RWPE2 (cell line): ENCODE results near the gene RICTOR.
"Not testable (repeated sequence)": the region's sequence is repeated elsewhere in the genome, so short reads cannot be mapped to it uniquely, and the experiment has no call there.

ENCODE experiments used
- ATAC-seq: fragments of 200-7000 bp; cut with Tn5 transposase; 3 replicates; pipeline ENCODE4 v1.9.1; 2021; ENCODE audit warnings: low read depth
- DNase-seq: peaks from one replicate; pipeline ENCODE4 v3.0.0-alpha.2; 2020; ENCODE audit warnings: low spot score
- H3K27ac ChIP-seq: fragments of 450-650 bp; 2 replicates; pipeline ENCODE4 v1.5.1; 2017; ENCODE audit warnings: mild to moderate bottlenecking; ENCODE audit not compliant: poor library complexity, severe bottlenecking
- H3K27me3 ChIP-seq: fragments of 250-450 bp; sonication (Bioruptor Pico); 2 replicates; pipeline ENCODE4 v1.5.1; 2021; ENCODE audit warnings: mild to moderate bottlenecking, moderate library complexity; ENCODE audit not compliant: insufficient read depth, poor library complexity, severe bottlenecking
- H3K36me3 ChIP-seq: fragments of 250-450 bp; sonication (Bioruptor Pico); 2 replicates; pipeline ENCODE4 v1.5.1; 2020; ENCODE audit warnings: low read depth, mild to moderate bottlenecking, moderate library complexity
- H3K4me1 ChIP-seq: fragments of 250-450 bp; sonication (Bioruptor Pico); 2 replicates; pipeline ENCODE4 v1.5.1; 2021; ENCODE audit warnings: mild to moderate bottlenecking, moderate library complexity; ENCODE audit not compliant: insufficient read depth, poor library complexity, severe bottlenecking
- H3K4me3 ChIP-seq: fragments of 250-450 bp; sonication (Bioruptor Pico); 2 replicates; pipeline ENCODE4 v1.5.1; 2021; ENCODE audit warnings: mild to moderate bottlenecking, moderate library complexity; ENCODE audit not compliant: severe bottlenecking
- H3K9me3 ChIP-seq: fragments of 250-450 bp; sonication (Bioruptor Pico); 2 replicates; pipeline ENCODE4 v1.5.1; 2021; ENCODE audit warnings: mild to moderate bottlenecking, moderate library complexity; ENCODE audit not compliant: severe bottlenecking
- CTCF ChIP-seq: fragments of 450-650 bp; IDR thresholded peaks from one replicate; pipeline ENCODE4 v1.5.1; 2017; ENCODE audit warnings: mild to moderate bottlenecking, moderate library complexity; ENCODE audit not compliant: poor library complexity, severe bottlenecking

Gene RICTOR

GRCh38 chr5:38996123-38996522 lies 78.1 kb downstream of the RICTOR start:
- no peaks in the 10 kb centered on the region for H3K9me3 ChIP-seq
- DNase-seq (no peak), ATAC-seq (no peak)
- H3K4me1 ChIP-seq, result no peaks in the 10 kb centered on the region
- H3K4me3 ChIP-seq, result no peak overlapping the region
- H3K36me3 ChIP-seq, result peaks cover 51% of the 10 kb centered on the region
- no peak for TF ChIP-seq CTCF
- H3K27ac ChIP-seq, result no peak overlapping the region
- no peaks in the 10 kb centered on the region for H3K27me3 ChIP-seq

GRCh38 chr5:38994324-38994927 lies 79.8 kb downstream of the RICTOR start:
- H3K27me3 ChIP-seq, result no peaks in the 10 kb centered on the region
- H3K9me3 ChIP-seq, result no peaks in the 10 kb centered on the region
- DNase-seq (no peak), ATAC-seq (peak; percentile 73; the same call in 2 of the 3 replicates)
- H3K36me3 ChIP-seq, result peaks cover 51% of the 10 kb centered on the region
- H3K4me1 ChIP-seq, result no peaks in the 10 kb centered on the region
- no peak overlapping the region for H3K27ac ChIP-seq
- TF ChIP-seq CTCF, result peak; percentile 93
- no peak overlapping the region for H3K4me3 ChIP-seq

- H3K36me3 ChIP-seq, result peaks cover 53% of the 10 kb centered on the region
- not testable (repeated sequence) for DNase-seq, ATAC-seq, H3K4me1 ChIP-seq, H3K27me3 ChIP-seq, H3K9me3 ChIP-seq, H3K27ac ChIP-seq, H3K4me3 ChIP-seq
Observed at GRCh38 chr5:38989974-38990719, 84.1 kb downstream of the RICTOR start.

GRCh38 chr5:38985909-38986452 lies 88.2 kb downstream of the RICTOR start:
- H3K27me3 ChIP-seq, result no peaks in the 10 kb centered on the region
- TF ChIP-seq CTCF, result no peak
- H3K4me3 ChIP-seq, result no peak overlapping the region
- ATAC-seq (no peak), DNase-seq (no peak)
- H3K36me3 ChIP-seq, result peaks cover 43% of the 10 kb centered on the region
- no peak overlapping the region for H3K27ac ChIP-seq
- no peaks in the 10 kb centered on the region for H3K9me3 ChIP-seq
- H3K4me1 ChIP-seq, result peaks cover 3% of the 10 kb centered on the region

- Histone ChIP-seq H3K9me3 (no peaks in the 10 kb centered on the region), H3K4me1 (peaks cover 12% of the 10 kb centered on the region), H3K4me3 (no peak overlapping the region), H3K27me3 (no peaks in the 10 kb centered on the region), H3K27ac (no peak overlapping the region), H3K36me3 (peaks cover 41% of the 10 kb centered on the region)
- no peak for DNase-seq
- no peak for TF ChIP-seq CTCF
- ATAC-seq, result no peak
Observed at GRCh38 chr5:38979535-38979934, 94.7 kb downstream of the RICTOR start.
